HCT116 (cell line): ENCODE measurements around the gene CDH2. TPM values are rescaled to one million over a fixed set of nuclear protein-coding genes. Genes with fewer than 3 reads are reported as not detected.

Experiments used
- ATAC-seq: fragments of 200-7000 bp; cut with Tn5 transposase; 2 replicates; pipeline ENCODE4 v1.9.1; 2020; ENCODE audit warnings: mild to moderate bottlenecking, moderate library complexity
- BruUV-seq: library from RNA; stranded (reverse); fragments of 400-500 nt; replicated peaks from 2 replicates; lab custom pipeline; 2021; lab: Mats Ljungman, UMichigan
- CTCF ChIA-PET: fragments of 300-600 bp; sonication (Branson Sonifier 250); formaldehyde crosslinking; loops from one replicate; lab custom pipeline; 2021; ENCODE audit warnings: antibody characterized with exemption; lab: Charles Lee
- POLR2A ChIA-PET: fragments of 300-600, 350-600 bp; sonication (Branson Sonifier 250); formaldehyde crosslinking; loops from one replicate; lab custom pipeline; 2021; ENCODE audit warnings: antibody characterized with exemption; lab: Charles Lee
- RAD21 ChIA-PET, 2 experiments: fragments of 300-600 bp; sonication (Branson Sonifier 250); formaldehyde crosslinking; loops; one replicate each; lab custom pipeline; 2023; ENCODE audit warnings: low total read pairs in 2 of 2; ENCODE audit not compliant: uncharacterized antibody in 2 of 2, unreplicated experiment in 2 of 2, low non-redundant PET in 1 of 2; lab: Charles Lee
- DNase-seq: peaks from one replicate; pipeline ENCODE4 v3.0.0-alpha.2; 2010; ENCODE audit warnings: low read depth, low spot score
- H2AFZ ChIP-seq: fragments of 200-600 bp; shearing (Covaris generic), sonication (generic); 2 replicates; pipeline ENCODE4 v1.6.1; 2017; ENCODE audit warnings: low read depth, mixed run types, mixed read lengths, antibody characterized with exemption, low read length; ENCODE audit not compliant: poor library complexity, severe bottlenecking
- H3K27ac ChIP-seq: 2 replicates; pipeline ENCODE4 v1.5.1; 2012; ENCODE audit warnings: low read depth, low read length
- H3K27me3 ChIP-seq: fragments of 200-600 bp; sonication (generic); 2 replicates; pipeline ENCODE4 v1.6.1; 2016; ENCODE audit warnings: mixed run types, low read length, mixed read lengths; ENCODE audit not compliant: insufficient read depth
- H3K36me3 ChIP-seq, 2 experiments: fragments of 200-500 bp in 1 of 2; fragments of 200-600 bp in 1 of 2; sonication (Bioruptor generic) in 1 of 2; sonication (generic) in 1 of 2; 2 replicates each; pipeline versions ENCODE4 v1.5.1 to v1.6.1; 2014 to 2016; ENCODE audit warnings: low read length in 2 of 2, inconsistent platforms in 1 of 2, mixed read lengths in 1 of 2, mixed run types in 1 of 2; ENCODE audit not compliant: insufficient read depth in 2 of 2, control insufficient read depth in 1 of 2
- H3K4me1 ChIP-seq, 2 experiments: fragments of 200-600 bp in 1 of 2; sonication (generic) in 1 of 2; 2 replicates each; pipeline versions ENCODE4 v1.5.1 to v1.6.1; 2012 to 2017; ENCODE audit warnings: low read length in 2 of 2, inconsistent platforms in 1 of 2, mild to moderate bottlenecking in 1 of 2, mixed read lengths in 1 of 2, mixed run types in 1 of 2, moderate library complexity in 1 of 2; ENCODE audit not compliant: insufficient read depth in 2 of 2, control insufficient read depth in 1 of 2
- H3K4me2 ChIP-seq: fragments of 200-600 bp; sonication (generic); 2 replicates; pipeline ENCODE4 v1.6.1; 2017; ENCODE audit warnings: mixed run types, low read length, mixed read lengths
- H3K4me3 ChIP-seq, 2 experiments: fragments of 200-600 bp in 1 of 2; sonication (generic) in 1 of 2; replicated peaks in 1 of 2; 2 replicates each; pipeline ENCODE4 v1.5.1; 2011 to 2016; ENCODE audit warnings: low read length in 2 of 2, control low read depth in 1 of 2, low read depth in 1 of 2, mild to moderate bottlenecking in 1 of 2, mixed read lengths in 1 of 2, mixed run types in 1 of 2
- H3K79me2 ChIP-seq: fragments of 200-600 bp; sonication (generic); 2 replicates; pipeline ENCODE4 v1.6.1; 2017; ENCODE audit warnings: mild to moderate bottlenecking, mixed run types, low read length, moderate library complexity, mixed read lengths; ENCODE audit not compliant: insufficient read depth
- H3K9ac ChIP-seq: fragments of 200-600 bp; sonication (generic); 2 replicates; pipeline ENCODE4 v1.6.1; 2016; ENCODE audit warnings: low read length, mixed read lengths
- H3K9me2 ChIP-seq: fragments of 200-600 bp; sonication (generic), shearing (Covaris generic); 2 replicates; pipeline ENCODE4 v1.6.1; 2017; ENCODE audit warnings: mixed run types, mild to moderate bottlenecking, moderate library complexity; ENCODE audit not compliant: insufficient read depth
- H3K9me3 ChIP-seq, 2 experiments: fragments of 200-500 bp in 1 of 2; fragments of 200-600 bp in 1 of 2; sonication (Bioruptor generic) in 1 of 2; sonication (generic) in 1 of 2; 2 replicates each; pipeline ENCODE4 v1.6.1; 2014 to 2017; ENCODE audit warnings: low read length in 2 of 2, mixed read lengths in 2 of 2, inconsistent platforms in 1 of 2, low read depth in 1 of 2, mild to moderate bottlenecking in 1 of 2, mixed run types in 1 of 2, moderate library complexity in 1 of 2; ENCODE audit not compliant: control insufficient read depth in 1 of 2, insufficient read depth in 1 of 2
- H4K20me1 ChIP-seq: fragments of 200-600 bp; sonication (generic), shearing (Covaris generic); 2 replicates; pipeline ENCODE4 v1.6.1; 2017; ENCODE audit warnings: mixed run types, mild to moderate bottlenecking, moderate library complexity; ENCODE audit not compliant: insufficient read depth
- ATF3 ChIP-seq: IDR thresholded peaks from 2 replicates; pipeline ENCODE4 v1.6.1; 2012
- CBX3 ChIP-seq: IDR thresholded peaks from 2 replicates; pipeline ENCODE4 v1.6.1; 2012; ENCODE audit warnings: low read depth
- CEBPB ChIP-seq: IDR thresholded peaks from 2 replicates; pipeline ENCODE4 v1.6.1; 2012; ENCODE audit warnings: low read depth
- CTCF ChIP-seq, 3 experiments: fragments of 200-600 bp in 1 of 3; sonication (generic) in 1 of 3; IDR thresholded peaks in 2 of 3; conservative IDR thresholded peaks in 1 of 3; 2 replicates each; pipeline ENCODE4 v1.5.1; 2012 to 2017; ENCODE audit warnings: low read depth in 2 of 3, low read length in 2 of 3, antibody characterized with exemption in 1 of 3, borderline replicate concordance in 1 of 3, control low read depth in 1 of 3, mild to moderate bottlenecking in 1 of 3, mixed read lengths in 1 of 3, mixed run types in 1 of 3, moderate library complexity in 1 of 3; ENCODE audit not compliant: insufficient read depth in 1 of 3
- EGR1 ChIP-seq: IDR thresholded peaks from 2 replicates; pipeline ENCODE4 v1.6.1; 2012; ENCODE audit warnings: low read depth
- EZH2 ChIP-seq: fragments of 200-600 bp; sonication (generic); IDR thresholded peaks from 2 replicates; pipeline ENCODE4 v1.6.1; 2017; ENCODE audit warnings: antibody characterized with exemption, mixed run types
- EZH2phosphoT487 ChIP-seq: fragments of 200-600 bp; IDR thresholded peaks from 2 replicates; pipeline ENCODE4 v1.6.1; 2018; ENCODE audit warnings: antibody characterized with exemption, borderline replicate concordance
- POLR2A ChIP-seq: IDR thresholded peaks from 2 replicates; pipeline ENCODE4 v1.7.0; 2011; ENCODE audit warnings: borderline replicate concordance; ENCODE audit not compliant: insufficient read depth, insufficient read length; ENCODE audit errors: extremely low read depth
- POLR2AphosphoS5 ChIP-seq: IDR thresholded peaks from 2 replicates; pipeline ENCODE4 v1.6.1; 2011; ENCODE audit warnings: mild to moderate bottlenecking, low read depth, low read length, moderate library complexity
- RAD21 ChIP-seq: IDR thresholded peaks from 2 replicates; pipeline ENCODE4 v1.6.1; 2012; ENCODE audit warnings: low read depth, mild to moderate bottlenecking
- SIN3A ChIP-seq: IDR thresholded peaks from 2 replicates; pipeline ENCODE4 v1.6.1; 2012; ENCODE audit warnings: low read depth
- SP1 ChIP-seq: IDR thresholded peaks from 2 replicates; pipeline ENCODE4 v1.6.1; 2012; ENCODE audit warnings: low read depth
- SRF ChIP-seq: IDR thresholded peaks from 2 replicates; pipeline ENCODE4 v1.6.1; 2012; ENCODE audit warnings: low read depth
- TCF7L2 ChIP-seq: IDR thresholded peaks from 2 replicates; pipeline ENCODE4 v1.7.0; 2011; ENCODE audit warnings: borderline replicate concordance, inconsistent platforms; ENCODE audit not compliant: insufficient read depth, insufficient read length; ENCODE audit errors: extremely low read depth
- YY1 ChIP-seq: IDR thresholded peaks from 2 replicates; pipeline ENCODE4 v1.6.1; 2011; ENCODE audit warnings: low read length, low read depth, moderate library complexity, mild to moderate bottlenecking; ENCODE audit not compliant: insufficient replicate concordance; ENCODE audit errors: extremely low read depth
- ZBTB33 ChIP-seq: IDR thresholded peaks from 2 replicates; pipeline ENCODE4 v1.6.1; 2011; ENCODE audit warnings: mild to moderate bottlenecking, low read length, moderate library complexity; ENCODE audit not compliant: insufficient replicate concordance; ENCODE audit errors: extremely low read depth
- ZNF274 ChIP-seq: fragments of 200-500 bp; sonication (Bioruptor generic); IDR thresholded peaks from 2 replicates; pipeline ENCODE4 v1.6.1; 2014; ENCODE audit warnings: mild to moderate bottlenecking, low read depth, low read length, inconsistent platforms
- intact Hi-C: fragments of 100-400 bp; cut with micrococcal nuclease; formaldehyde crosslinking; loops from 2 replicates; pipeline ENCODE4 v1.10.0; 2022
- total RNA-seq: library from RNA; stranded (reverse); gene quantifications from one replicate; pipeline ENCODE4 v1.2.1, GENCODE V29; 2021; ENCODE audit not compliant: unreplicated experiment

The CDH2 gene
- total RNA-seq, 1 experiment from 2014 or later, result 0.15 TPM

- CTCF ChIA-PET, result no interaction called here
- Histone ChIP-seq H3K4me3 (no peak overlapping the region), H3K36me3 (no peaks in the 10 kb centered on the region), H3K9ac (no peak overlapping the region), H3K27ac (no peak overlapping the region), H3K79me2 (no peaks in the 10 kb centered on the region), H4K20me1 (no peaks in the 10 kb centered on the region), H3K4me2 (no peak overlapping the region), H3K9me2 (no peaks in the 10 kb centered on the region), H3K4me1 (no peaks in the 10 kb centered on the region), H3K27me3 (no peaks in the 10 kb centered on the region), H3K9me3 (0 out of 4 replicates have a peak, but pooled peaks cover 0 to 3% of the 10 kb centered on the region in 2 experiments), H2AFZ (no peak overlapping the region)
- intact Hi-C loops, result no loop called here
- no peak for ATAC-seq
- DNase-seq, result no peak
- TF ChIP-seq ZBTB33 (no peak), EZH2 (no peak), POLR2A (no peak), CBX3 (no peak), CTCF (IDR thresholded peaks at IDR 0.05 in 2 of 3, conservative IDR thresholded peaks at IDR 0.05 in 1 of 3; ENCODE audit: borderline replicate concordance in 1 of 3, insufficient read depth in 1 of 3, low read depth in 2 of 3, low read length in 2 of 3) (no peak), EGR1 (no peak), CEBPB (no peak), SP1 (no peak), TCF7L2 (no peak), EZH2phosphoT487 (no peak), RAD21 (no peak), SRF (no peak), ZNF274 (no peak), ATF3 (no peak), YY1 (no peak), SIN3A (no peak), POLR2AphosphoS5 (no peak)
- RAD21 ChIA-PET, result no interaction called here
- POLR2A ChIA-PET, result no interaction called here
- BruUV-seq, result no TSS peak
Measured at GRCh38 chr18:27931535-27931934, 245.4 kb downstream of the CDH2 start.
